ENCODE data around the gene RALGPS1.

The RALGPS1 gene

DNA sequence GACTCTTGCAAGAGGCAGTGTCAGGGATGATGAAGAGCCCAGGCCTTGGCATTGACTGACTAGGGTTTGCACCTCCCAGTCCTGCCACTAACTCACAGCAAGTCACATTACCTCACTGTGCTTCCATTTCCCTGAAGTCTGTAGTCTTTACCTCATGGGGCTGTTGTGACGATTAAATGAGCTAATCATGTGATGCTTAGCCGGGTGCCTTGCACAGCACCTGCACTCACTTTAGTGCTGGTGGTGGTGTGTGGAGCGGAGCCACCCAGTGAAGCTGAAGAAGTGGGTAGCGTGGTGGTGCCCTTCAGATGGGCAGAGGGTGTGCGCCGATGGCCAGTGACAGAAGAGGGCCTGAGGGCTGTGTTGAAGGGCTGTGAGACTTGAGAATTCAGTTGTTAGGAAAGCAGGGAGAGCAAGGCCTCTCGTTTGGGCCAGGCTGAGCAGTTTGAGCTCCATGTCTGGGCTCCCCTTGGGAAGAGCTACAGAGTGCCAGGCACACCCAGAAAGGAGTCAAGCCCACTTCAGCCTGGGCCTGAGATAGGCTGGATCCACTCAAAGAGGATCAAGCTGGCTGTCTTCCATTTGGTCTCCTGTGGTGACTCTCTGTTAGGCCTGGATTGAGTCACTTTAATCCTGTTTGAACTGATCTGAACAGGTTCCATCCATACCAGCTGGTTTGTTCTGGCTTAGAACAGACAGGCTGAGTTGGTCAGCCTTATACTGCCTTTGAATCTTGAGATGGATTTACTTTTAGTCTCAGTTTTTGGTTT, 42.5 kb downstream of the RALGPS1 start:
- DNase-seq, result peak; percentile 0

DNA sequence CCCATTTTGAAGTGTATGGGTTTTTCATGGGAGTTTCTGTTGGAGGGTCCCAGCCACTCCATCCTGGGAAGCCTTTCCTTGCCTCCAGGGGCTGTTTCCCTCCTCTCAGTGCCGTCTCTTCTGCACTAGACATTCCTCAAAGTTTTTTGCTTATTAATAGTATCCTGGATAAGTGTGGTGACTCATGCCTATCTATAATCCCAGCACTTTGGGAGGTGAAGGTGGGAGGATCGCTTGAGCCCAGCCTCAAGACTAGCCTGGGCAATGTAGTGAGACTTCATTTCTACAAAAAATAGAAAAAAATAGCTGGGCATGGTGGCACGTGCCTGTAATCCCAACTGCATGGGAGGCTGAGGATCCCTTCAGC, 43.1 kb downstream of the RALGPS1 start:
- no peak for DNase-seq

DNA sequence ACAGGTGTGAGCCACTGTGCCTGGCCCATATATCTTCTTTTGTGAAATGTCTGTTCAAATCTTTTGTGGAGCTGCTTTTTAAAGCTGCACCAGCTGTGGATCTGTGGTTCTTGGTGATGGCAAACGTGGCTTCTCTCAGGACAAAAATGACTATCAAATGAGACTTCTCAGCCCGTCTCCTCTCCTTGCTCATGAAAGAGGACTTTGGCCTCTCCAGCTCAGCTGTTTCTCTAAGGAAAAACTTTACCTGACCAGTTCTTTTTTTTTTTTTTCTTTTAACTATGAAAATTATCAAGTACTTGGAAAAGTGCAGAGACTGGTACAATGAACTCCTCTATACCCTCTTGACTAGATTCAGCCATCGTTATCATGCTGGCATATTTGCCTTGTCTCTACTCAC, 44.8 kb downstream of the RALGPS1 start:
- DNase-seq, result no peak

DNA sequence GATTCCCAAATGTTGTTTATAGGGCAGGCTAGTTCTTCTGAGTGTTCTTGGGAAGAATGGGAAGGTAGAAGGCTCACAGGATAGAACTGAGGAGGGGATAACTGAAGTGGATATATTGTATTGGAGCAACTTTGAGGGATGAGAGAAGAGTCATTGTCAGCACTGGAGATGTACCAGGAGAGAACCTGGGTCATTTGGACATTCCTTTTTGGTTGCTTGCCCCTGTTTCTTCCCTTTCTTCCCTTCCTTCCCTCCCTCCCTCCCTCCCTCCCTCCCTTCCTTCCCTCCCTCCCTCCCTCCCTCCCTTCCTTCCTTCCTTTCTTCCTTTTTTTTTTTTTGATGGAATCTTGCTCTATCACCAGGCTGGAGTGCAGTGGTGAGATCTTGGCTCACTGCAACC, 45.3 kb downstream of the RALGPS1 start:
- DNase-seq, result no peak

DNA sequence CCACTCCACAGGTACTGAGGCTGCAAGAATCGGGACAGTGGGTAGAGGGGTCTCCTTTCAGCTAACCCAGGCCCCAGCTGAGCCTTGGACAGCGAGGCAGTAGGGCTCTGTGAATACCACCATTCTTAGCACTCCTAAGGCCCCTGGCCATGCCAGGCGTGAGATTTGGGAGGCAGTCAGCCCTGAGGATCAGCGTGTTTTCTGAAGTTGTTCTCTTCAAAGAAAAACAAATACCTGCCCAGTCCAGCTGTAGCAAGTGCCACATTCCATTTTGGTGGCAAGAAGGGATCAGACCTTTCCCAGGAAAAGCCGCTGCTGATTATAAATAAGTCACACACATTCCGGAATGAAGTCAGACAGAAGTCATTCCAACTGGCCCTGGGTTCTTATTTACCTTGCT, 47.8 kb downstream of the RALGPS1 start:
- no peak for DNase-seq

DNA sequence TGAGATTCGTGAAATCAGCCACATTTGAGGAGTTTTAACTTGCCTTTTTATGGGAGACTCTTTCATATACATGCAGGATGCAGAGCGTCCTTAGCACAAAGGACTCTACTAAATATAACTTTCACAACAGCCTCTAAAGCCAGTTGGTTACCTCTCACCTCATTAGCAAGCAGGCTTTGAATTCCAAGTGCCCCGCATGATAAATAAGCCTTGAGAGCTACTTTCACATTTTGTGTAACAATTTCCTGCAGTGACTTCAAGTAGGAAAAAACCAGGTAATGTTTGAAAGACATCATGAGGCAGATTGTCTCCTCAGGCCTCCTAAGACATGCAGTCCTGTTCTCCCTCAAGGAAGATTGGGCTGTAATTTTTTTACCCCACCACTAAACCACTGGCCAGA, 50.5 kb downstream of the RALGPS1 start:
- DNase-seq, result no peak

DNA sequence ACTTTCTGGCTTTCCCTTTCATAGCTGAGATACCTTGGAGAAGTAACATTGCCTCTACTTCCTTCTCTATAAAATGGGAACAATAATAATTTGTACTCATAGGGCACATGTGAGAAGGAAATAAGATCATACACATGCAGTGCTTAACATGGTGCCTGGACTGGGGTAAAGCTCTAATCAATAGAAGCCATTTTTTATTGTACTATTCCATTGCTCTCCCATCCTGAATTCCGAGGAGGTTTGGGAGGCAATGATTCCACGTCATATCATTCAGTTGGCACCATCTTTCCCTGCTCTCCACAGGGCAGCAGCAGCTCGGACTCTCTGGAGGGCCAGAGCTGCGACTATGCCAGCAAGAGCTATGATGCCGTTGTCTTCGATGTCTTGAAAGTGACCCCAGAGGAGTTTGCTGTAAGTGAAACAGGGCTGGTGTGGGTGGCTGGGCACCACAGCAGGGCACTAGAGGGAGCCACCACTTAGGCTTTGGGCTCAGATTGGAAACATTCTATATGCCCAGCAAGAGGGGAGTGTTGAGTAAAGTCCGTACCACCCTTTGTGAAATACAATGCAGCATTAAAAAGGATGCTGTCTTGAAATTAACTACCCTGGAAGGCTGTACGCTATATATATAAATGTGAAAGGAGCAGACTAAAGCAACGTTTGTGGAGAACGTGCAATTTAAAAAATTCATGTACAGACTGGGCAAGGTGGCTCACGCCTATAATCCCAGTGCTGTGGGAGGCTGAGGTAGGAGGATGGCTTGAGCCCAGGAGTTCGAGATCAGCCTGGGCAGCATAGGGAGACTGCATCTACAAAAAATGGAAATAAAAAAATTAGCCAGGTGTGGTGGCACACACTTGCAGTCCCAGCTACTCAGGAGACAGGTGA, 51.2 kb downstream of the RALGPS1 start:
- peak; percentile 10 for DNase-seq

DNA sequence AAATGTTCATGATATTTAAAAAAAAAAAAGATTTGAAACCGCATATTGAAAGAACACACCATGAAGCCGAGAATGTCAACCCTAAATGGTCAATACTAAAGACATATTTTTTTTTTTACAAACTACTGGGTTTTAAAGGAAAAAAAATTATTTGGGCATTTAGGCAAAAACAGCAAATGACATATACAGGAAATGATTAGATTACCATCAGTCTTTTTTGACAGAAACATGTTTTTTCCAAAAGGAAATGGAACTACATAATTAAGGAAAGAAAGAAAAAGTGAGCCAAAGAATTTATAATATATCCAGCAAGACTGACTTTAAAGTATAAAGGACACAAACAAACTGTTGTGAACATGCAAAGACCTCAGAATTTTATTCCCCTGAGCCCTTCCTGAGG, 56.7 kb downstream of the RALGPS1 start:
- no peak for DNase-seq

DNA sequence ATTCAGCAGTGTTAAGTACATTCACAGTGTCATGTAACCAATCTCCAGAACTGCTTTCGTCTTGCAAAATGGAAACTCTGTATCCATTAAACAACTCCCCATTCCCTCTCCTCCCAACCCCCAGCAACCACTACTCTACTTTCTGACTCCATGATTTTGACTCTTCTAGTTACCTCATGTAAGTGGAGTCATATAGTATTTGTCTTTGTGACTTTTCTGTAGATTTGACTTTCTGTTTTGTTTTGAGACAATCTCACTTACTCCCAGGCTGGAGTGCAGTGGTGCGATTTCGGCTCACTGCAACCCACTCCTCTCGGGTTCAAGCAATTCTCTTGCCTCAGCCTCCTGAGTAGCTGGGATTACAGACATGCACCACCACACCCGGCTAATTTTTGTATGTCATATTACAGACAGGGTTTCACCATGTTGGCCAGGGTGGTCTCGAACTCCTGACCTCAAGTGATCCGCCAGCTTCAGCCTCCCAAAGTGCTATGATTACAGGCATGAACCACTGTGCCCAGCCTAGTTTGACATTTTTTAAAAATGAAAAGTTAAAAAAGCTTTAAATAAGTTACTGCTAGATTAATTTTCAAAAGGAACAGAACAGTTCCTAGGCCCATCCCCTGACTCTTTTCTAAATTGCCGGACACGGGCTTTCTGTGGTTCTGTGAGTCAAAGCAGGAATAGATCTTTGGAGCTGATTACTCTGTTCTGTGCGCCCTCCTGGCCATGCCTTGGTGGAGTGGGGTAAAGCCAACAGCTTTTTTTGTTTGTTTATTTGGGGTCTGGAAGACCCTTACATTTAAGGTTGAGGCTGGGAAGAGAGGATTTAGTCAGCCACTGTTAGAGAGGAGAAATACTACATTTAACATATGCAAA, 59.3 kb downstream of the RALGPS1 start:
- no peak for DNase-seq

DNA sequence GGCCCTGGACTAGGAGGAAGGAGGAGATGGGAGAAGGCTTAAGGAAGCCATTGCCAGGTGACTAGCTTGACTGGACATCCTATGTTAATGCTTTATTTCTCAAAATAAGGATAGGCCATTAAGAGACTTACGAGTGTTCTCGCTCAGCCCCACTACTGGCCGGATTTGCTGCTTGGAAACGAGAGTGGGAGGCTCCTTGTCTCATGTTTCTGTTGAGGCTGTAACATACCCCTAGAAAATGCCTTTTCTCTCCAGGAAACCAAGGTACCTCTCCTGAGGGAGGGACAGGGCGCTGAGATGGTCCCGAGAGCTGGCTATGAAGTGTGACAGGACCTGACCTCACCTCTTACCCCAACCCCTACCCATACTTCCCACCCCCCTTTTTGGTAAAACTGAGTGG, 60.0 kb downstream of the RALGPS1 start:
- DNase-seq, result no peak

DNA sequence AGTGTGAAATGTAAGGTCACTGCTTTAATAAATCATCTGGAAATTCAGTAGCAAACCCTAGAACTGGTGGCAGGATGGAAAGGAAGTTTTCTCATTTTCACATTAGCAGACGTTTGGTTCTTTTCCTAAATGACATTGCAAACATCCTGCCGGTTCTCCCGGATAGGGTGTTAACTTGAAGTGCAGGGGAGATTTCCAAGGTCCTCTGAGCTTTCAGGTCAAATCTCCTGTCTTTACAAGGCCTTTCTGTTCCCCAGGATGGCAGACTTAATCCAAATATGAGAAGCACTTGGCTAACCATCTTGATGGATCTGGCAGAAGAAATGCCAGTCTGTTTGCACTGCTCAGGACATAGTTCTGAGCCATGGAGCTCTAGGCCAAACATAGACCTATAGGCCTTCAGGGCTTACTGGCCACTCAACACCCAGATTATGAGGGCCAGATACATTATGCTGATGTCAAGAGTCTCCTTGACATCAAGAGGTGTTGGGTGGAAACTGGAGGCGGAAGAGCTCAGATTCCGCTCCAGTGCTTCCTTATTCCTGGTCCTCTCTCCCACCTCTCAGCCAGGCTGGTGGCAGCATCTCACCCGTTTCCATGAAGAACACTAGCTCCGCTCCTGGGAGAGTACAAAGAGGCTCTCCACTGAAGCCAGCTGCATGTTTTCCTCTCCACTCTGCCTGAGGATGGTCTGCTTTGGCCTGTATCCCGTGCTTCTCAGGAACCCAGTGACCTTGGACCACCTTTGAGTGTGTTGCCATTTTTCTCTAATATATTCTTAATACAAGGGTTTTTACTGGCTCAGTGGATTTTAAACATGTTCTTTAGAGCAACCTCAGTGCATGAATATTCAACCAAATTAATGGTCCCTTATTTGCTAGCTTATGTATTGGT, 61.0 kb downstream of the RALGPS1 start:
- DNase-seq, result no peak

DNA sequence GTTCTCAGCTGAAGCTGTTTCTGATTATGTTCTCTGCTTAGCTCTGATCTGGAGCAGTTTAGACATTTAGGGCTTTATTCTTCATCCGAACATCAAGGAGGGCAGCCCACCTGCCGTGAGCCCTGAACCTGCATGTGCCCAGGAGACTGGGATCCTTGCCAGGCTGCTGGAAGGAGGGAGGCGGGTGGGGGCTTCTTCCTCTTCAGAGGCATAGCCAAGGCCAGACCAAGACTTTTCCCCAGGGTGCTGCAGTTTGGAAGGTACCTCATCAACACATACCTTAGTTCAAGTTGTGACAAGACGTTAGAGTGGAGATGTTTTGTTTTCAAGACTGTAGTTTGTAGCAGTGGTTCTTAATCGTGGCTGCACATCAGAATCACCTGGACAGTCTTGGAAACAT, 64.9 kb downstream of the RALGPS1 start:
- no peak for DNase-seq

DNA sequence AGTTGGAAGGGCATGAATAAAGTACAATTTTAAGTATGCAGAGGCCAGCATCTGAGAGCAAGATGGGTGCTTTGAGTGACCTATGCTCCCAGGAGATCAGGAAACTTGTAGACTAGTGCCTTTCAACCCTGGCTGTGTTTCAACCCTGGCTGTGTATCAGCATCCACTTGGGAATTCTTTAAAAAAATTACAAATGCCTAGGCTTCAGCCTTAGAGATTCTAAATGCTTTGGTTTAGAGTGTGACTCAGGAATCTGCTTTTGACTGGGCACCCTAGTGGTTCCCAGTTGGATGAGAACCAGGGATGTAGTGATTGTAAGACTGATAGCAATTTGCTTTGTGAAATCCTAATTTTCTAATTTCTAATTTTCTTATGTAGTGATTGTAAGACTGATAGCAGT, 65.6 kb downstream of the RALGPS1 start:
- no peak for DNase-seq

DNA sequence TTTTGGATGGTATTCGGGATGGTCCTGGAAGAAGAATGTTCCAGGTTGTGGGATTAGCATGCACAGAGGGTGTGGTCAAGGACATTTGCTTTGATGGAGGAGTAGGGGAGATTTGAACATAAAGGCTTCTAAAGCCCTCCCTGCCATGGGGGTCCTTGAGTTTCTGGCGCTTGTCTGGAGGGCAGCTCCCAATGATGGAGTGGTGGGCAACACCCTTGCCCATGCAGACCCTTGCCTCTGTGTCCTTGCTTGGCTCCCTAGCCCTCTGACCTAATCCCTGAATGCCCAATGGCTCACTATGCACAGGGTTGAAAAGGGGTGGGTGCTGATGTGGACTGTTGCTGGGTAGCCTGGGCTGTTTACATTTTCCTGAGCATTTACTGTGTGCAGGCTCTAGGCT, 66.6 kb downstream of the RALGPS1 start:
- DNase-seq, result no peak

DNA sequence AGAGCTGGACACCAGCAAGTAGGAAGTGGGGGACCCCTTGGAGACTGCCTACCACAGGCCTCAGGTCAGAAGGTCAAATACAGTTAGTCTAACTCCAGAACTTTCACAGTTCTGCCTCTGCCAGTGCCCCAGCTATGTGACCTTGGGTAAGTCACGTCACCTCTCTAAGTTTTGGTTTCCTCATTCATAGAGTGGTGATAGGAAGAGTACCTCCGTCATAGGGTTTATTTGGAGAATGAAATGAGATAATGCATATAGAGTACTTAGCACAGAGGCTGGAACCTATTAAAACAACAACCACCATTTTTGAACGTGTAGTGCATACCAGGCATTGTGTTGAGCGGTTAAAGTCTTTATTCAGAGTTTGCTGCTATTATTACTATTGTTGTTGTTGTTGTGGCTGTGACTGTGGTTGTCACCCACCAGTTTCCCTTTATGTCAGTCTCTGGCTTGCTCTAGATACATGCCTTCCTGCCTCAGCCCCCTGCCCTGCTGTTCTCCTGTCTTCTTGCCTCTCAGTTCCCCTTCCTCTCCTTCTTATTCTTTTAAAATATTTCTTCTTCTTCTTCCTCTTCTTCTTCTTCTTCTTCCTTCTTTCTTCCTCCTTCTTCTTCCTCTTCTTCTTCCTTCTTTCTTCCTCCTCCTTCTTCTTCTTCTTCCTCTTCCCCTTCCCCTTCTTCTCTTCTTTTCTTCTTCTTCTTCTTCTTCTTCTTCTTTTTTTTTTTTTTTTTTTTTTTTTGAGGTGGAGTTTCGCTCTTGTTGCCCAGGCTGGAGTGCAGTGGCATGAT, 67.8 kb downstream of the RALGPS1 start:
- no peak for DNase-seq

DNA sequence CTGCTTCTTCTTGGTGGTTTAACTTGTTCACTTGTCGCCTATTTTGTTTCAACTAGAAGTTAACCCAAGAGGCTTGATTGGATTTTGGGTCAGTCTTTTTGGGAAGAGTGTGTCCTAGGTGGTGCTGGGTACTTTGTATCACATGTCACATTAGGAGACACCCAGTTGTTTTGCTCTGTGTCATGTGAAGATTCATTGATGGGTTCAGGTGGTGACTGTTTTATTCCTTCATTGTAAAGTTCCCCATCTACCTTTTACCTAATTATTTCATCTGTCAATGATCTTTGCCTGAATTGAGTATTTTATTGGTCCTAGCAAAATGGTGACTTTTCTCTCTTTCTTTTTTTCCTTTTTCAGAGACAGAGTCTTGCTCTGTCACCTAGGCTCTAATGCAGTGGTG, 69.2 kb downstream of the RALGPS1 start:
- no peak for DNase-seq

DNA sequence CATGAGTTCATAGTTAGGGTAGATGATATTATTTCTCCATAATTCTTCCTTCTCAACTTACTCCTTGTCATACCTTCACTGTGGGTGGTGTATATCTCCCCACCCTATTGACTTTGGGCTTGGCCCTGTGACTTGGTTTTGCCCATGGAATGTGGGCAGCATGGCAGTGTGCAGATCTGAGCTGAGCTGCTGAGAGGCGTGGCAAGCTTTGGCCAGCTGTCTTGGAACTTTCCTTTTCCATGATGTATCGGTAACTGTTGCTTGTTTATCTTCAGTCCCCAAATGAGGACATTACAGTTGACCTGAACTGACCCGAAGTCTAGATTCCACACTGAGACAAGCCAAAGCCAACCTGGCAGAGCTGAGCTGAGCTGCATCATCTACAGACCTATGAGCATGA, 70.4 kb downstream of the RALGPS1 start:
- no peak for DNase-seq

DNA sequence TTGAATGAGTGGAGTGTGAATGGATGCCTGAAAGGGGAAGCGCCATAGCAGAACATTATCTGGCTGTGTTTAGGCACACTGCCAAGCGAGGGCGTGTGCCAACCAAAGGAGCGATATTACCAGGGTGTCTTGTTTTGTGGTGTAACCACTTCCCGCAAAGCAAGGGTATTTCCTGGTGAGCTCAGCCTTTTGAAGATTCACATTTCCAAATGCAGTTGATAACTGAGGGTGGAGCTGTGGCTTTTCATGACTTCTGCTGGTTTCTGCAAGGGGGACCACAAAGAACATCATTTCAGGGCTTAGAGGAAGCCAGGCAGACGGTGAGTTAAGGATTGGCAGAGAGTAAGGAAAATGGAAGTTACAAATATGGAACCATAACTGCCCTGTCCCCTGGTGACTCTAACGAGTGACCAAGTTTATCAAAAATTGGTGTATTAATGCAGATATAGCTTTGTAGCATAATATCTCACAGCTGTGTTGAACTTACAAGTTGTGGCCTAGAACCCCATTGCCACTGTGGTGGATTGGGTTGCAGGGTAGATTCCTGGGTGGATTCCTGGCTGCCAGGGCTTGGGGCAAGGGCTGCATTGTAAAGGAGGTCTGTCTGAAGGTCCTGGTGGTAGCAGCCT, 71.4 kb downstream of the RALGPS1 start:
- no peak for DNase-seq

DNA sequence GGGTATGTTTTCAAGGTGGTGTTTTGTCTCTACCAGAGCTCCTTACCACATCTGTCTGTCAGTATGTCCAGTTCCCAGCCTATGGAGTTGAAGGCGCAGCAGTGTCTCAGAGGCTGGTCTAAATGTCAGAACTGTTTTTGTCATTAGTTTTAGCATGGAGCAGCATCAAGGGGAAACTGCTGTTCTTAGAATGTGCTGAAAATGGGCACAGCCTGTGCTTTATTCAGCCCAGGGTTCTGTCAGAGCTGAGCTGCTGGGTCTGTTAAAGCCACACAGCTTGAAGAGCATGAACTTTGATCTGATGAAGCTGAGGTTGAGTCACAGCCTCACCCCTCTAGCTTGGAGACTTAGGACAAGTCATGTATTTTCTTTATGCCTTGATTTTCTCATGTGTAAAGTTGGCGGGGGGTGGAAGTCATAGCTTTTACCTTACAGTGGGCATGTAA, 71.9 kb downstream of the RALGPS1 start:
- DNase-seq, result no peak

DNA sequence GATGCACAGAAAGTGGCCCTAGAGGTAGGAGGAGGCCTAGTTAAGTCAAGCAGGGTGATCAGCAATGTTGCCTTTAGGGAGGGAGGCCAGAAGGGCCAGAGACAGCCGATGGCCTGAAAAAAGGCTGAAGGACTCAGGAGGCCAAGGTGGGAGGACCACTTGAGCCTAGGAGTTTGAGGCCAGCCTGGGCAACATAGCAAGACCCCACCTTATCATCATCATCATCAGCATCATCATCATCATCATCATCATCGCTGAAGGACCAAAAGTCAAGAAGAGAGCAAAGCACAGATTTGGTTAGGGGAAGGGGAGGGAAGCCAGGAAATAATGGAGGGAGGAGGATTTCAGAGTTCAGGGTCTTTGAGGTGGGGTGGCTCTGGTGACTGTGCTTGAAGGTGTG, 74.3 kb downstream of the RALGPS1 start:
- no peak for DNase-seq

Measured in NCI-H446 treated with DMSO at 0.1 percent for 48 hours (cell line).